ENCODE measurements around the gene GPC6.

DNA sequence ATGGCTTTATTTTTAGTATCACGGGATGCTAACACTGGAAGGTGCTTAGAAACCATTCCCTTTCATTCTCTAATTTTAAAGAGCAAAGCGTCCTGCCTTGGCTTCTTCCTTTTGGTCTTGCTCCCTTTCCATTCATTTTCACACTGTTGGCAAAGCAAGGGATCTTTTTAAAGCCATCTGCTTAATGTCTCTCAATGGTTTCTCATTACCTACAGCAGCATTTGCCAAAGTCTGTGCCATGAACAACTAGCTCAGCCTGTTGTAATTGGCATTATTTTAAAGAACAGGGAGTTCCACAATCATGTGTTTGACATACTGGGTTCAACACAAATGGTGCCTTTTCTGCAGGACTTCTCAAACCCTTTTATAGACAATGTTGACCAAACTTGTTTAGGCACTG, 444.3 kb downstream of the GPC6 start:
- TF ChIP-seq, protein P1, sequence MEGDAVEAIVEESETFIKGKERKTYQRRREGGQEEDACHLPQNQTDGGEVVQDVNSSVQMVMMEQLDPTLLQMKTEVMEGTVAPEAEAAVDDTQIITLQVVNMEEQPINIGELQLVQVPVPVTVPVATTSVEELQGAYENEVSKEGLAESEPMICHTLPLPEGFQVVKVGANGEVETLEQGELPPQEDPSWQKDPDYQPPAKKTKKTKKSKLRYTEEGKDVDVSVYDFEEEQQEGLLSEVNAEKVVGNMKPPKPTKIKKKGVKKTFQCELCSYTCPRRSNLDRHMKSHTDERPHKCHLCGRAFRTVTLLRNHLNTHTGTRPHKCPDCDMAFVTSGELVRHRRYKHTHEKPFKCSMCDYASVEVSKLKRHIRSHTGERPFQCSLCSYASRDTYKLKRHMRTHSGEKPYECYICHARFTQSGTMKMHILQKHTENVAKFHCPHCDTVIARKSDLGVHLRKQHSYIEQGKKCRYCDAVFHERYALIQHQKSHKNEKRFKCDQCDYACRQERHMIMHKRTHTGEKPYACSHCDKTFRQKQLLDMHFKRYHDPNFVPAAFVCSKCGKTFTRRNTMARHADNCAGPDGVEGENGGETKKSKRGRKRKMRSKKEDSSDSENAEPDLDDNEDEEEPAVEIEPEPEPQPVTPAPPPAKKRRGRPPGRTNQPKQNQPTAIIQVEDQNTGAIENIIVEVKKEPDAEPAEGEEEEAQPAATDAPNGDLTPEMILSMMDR (IDR thresholded peaks at IDR 0.05; ENCODE audit: insufficient read depth, low read length, poor library complexity, severe bottlenecking) = no peak
- no peak for TF ChIP-seq EZH2phosphoT487 (conservative IDR thresholded peaks at IDR 0.05; ENCODE audit: low read length)
